GM19099 (cell line): Measurements from ENCODE around the gene ANKLE1.

Source experiments
- POLR2A ChIP-seq: IDR thresholded peaks from 3 replicates; pipeline ENCODE4 v1.6.1; 2011; ENCODE audit warnings: low read depth; ENCODE audit not compliant: insufficient read length; ENCODE audit errors: extremely low read depth

ANKLE1 gene

DNA sequence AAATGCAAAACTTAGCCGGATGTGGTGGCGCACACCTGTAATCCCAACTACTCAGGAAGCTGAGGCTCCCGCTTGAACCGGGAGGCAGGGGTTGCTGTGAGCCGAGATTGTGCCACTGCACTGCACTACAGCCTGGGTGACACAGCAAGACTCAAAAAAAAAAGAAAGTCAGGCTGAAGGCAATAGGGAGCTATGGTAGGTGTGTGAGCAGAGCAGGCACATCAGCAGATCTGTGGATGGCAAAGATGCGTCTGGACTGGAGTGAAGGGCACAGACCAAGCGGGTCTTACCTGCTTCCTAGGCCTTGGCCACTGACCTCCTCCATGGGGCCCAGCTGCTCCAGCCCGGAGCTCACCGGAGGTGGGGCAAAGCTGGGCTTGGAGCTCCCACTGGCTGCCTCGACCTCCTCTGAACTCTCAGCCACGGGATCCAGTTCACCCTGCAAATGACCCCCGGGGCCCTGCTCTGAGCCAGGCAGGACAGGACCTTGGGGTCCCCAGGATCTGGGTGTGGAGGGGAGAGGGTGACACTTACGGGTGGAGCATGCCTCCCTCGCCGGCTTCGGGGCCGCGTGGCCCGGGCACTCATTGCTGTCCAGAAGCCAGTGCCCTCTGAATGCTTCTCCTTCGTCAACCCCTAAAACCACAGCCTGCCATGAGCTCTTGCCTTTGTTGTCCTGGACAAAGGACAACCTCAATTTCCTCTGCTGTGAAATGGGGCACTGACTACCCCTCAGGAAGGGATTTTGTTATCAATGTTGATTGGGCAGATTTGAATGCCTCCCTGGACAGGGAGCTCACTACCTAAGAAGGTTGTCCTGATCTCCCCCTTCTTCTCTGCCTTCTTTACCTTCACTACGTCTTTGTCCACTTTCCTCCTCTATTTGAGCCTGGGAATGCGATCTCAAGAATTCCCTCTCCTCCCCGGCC is 17.7 kb upstream of the ANKLE1 start:
- no peak for TF ChIP-seq POLR2A

DNA sequence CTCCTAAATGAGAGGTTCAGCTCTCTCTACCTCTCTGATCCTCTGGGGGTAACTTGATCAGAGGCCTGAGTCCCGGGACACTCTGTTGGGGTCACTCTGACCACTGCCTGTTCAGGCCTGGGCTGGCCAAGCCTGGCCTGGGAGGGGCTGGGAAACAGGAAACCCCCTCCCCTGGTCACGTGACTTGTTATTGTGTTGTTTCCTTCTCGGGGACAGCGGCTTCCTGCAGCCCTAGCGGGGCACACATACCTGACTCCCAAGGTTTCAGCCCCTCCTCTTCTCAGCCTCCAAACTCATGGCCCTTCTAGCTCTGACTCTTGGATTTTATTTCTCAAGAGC is 17.1 kb upstream of the ANKLE1 start, which contains the start of gene USHBP1:
USHBP1 (minus strand) TSS at position 105 of the 339 bp plus-strand sequence. CDS start 446 bp downstream, outside the sequence.
- no peak for TF ChIP-seq POLR2A

DNA sequence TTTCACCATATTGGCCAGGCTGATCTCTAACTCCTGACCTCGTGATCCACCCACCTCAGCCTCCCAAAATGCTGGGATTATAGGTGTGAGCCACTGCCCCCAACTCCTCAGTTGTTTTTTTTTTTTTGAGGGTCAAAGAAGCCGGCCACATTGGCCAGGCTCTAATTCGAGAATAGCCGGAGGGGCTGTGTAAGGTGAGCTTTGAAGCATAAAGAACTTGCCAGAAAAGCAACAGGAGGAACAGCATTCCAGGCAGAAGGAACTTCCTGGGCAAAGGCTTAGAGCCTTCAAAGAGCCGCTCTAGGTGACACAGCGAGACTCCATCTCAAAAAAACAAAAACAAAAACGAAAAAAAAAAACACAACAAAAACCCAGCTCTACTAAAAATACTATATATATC is 15.7 kb upstream of the ANKLE1 start:
- TF ChIP-seq POLR2A = no peak

DNA sequence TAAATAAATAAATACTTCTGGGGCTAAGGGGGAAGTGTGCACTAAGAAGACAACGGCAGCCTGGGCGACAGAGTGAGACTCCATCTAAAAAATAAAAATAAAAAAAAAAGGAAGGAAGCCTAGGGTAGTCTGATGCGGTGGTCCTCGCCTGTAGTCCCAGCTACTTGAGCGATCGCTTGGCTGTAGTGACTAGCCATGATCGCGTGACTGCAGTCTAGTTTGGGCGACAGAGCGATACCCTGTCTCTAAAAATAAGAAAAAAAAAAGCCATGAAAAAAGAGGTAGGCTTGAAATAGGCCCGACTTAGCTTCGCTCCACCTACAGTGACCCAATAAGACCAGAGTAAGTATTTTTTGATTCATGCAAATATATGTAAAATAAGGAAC is 15.1 kb upstream of the ANKLE1 start:
- peak; percentile 53 for TF ChIP-seq POLR2A

DNA sequence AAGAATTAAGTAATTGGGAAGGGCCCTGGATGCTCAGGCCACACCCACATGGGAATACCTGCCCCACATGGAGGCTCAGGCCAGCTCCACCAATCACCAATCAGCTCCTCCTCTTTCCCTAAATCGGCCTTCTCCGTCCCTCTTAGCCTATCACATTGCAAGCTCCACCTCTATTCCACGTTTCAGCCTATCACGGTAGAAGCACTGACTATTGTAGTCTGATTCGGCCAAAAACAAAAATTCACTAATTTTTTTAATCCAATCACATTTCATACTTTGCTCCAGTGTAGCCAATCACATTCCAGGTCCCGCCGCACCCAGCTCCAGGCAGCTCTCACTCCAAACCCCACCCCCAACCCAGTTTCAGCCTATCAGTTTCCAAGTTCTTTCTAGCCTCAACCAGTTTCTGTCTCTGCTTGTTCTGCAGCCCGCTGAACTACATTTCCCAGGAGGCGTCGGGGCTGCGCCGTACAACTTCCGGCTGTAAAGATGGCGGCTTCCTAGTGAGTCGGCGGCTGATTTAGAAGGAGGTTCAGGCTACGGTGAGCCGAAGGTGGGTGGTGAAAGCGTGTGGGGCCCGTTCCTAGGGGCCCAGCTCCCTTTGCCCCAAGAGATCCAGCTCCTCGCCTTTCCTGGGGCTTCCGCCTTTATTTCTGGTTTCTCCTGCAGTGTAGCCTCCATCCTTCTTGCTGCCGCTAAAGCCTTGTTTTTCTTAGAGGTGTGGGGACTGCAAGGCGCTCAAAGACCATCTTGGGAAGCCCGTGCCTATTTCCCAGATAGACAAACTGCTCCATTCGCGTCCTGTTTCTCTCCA is 14.5 kb upstream of the ANKLE1 start, which contains the start of gene BABAM1:
BABAM1 (plus strand) TSS at position 469 of the 814 bp plus-strand sequence. CDS start 1,364 bp downstream, outside the sequence.
- peak; percentile 78 for TF ChIP-seq POLR2A

DNA sequence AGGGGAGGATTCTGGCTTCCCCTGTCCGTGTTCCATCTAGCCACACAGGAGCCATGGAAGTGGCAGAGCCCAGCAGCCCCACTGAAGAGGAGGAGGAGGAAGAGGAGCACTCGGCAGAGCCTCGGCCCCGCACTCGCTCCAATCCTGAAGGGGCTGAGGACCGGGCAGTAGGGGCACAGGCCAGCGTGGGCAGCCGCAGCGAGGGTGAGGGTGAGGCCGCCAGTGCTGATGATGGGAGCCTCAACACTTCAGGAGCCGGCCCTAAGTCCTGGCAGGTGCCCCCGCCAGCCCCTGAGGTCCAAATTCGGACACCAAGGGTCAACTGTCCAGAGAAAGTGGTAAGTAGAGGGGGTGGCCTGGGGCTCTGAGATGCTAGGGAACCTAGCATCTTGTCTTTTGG is 12.9 kb upstream of the ANKLE1 start:
- no peak for TF ChIP-seq POLR2A

DNA sequence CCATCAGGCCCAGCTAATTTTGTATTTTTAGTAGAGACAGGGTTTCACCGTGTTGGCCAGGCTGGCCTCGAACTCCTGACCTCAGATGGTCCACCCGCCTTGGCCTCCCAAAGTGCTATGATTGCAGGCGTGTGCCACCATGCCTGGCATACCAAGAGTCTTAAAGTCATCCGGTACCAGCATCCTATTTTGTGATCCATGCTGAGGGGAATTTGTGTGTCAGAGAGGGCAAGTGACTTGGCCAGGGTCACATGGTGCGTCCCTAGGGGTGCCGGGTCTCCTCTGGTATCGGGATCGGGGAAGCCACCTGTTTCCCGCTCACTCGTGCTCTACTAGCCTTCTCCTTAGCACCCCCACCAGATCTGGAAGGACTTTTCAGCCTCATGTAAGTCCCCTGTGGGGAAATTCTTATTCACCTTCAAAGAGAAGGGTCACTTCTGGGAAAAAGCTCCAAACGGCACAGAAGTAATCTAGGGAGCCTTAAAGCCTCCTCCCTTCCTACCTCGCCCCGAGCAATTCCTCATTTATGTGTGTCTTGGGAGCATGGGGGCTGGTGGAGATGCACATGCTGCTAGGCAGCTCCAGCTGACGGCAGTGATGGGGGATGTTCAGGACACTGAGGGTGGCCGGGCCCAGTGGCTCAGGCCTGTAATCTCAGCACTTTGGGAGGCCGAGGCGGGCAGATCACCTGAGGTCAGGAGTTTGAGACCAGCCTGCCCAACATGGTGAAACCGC is 6.1 kb upstream of the ANKLE1 start:
- TF ChIP-seq POLR2A = no peak

DNA sequence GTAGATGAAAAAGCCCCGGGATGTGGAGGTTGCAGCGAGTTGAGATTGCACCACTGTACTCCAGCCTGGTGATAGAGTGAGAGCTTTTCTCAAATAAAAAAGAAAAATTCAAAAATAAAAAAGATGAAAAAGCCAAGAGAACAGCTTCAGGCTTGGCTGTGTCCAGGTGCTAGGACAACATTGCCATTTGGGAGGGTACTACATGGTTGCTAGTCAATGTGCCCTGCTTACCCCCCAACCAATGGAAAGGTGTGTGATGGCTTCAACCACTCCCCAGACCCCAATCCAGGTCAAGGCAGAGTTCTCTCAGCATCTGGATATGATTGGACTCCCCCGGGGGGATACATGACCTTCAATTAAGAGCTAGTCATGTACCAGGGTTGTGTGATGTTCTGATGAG is 2.3 kb upstream of the ANKLE1 start:
- TF ChIP-seq POLR2A = no peak

DNA sequence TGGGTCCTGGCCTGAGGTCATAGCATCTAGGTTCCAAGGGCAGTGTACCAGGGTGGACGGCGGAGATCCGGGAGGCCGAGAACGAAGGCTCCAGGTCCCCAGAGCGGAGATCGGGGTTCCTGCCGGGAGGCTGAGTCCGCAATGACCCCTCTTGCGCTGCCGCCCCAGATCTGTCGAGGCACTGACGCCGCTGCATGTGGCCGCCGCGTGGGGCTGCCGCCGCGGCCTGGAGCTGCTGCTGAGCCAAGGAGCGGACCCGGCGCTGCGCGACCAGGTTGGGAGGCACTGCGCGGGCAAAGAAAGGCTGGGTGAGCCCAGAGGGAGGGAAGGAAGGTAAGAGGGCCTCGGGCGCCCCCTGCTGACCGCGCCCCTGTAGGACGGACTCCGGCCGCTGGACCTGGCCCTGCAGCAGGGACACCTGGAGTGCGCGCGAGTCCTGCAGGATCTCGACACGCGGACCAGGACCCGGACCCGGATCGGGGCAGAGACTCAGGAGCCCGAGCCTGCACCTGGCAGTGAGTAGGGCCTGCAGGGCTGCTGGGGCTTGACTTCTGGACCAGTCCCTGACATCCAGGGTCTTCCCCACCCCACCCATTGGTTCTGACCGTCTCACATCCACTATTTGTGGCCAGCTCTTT is 906 bp downstream of the ANKLE1 start:
- peak; percentile 25 for TF ChIP-seq POLR2A

DNA sequence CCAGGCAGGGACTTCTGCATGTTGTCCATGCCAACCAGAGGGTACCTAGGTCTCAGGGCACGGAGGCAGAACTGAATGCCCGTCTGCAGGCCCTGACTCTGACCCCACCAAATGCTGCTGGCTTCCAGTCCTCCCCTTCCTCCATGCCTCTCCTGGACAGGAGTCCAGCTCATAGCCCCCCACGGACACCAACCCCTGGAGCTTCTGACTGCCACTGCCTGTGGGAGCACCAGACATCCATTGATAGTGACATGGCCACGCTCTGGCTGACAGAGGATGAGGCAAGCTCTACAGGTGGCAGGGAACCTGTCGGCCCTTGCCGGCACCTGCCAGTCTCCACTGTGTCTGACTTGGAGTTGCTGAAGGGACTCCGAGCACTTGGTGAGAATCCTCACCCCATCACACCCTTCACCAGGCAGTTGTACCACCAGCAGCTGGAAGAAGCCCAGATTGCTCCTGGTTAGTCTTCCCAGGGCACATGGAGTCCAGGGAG is 1.8 kb downstream of the ANKLE1 start:
- TF ChIP-seq POLR2A = no peak

DNA sequence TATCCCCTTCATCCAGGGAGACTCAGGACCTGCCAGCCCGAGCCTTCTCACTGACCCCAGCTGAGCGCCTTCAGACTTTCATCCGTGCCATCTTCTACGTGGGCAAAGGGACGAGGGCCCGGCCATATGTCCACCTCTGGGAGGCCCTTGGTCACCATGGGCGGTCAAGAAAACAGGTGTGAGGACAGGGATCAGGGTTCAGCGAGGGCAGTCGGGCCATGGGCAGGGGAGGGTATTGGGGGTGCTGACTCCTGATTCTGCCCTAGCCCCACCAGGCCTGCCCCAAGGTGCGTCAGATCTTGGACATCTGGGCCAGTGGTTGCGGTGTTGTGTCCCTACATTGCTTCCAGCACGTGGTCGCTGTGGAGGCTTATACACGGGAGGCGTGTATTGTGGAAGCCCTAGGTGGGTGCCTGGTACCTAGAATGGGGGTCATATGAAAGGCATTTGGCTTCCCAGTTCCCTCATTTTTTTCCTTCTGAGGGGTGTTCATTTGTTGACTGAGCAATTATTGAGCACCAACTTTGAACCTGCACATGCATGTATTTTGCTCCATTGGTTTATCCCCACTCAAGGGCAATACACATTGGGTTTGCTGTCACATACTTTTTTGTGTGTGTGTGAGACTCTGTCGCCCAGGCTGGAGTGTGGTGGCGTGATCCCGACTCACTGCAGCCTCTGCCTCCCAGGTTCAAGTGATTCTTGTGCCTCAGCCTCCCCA is 3.9 kb downstream of the ANKLE1 start:
- no peak for TF ChIP-seq POLR2A

DNA sequence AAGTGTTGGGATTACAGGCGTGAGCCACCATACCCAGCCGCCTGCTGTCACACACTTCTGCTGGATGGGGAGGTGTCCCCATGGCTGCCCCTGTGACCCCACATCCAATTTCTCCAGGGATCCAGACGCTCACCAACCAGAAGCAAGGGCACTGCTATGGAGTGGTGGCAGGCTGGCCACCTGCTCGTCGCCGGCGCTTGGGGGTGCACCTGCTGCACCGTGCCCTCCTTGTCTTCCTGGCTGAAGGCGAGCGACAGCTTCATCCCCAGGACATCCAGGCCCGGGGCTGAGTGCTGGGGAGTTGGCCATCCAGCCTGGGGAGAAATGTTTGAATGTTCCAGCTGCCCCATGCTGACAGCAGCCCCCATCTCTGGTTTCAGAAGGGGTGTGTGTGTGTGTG is 4.6 kb downstream of the ANKLE1 start:
- no peak for TF ChIP-seq POLR2A

DNA sequence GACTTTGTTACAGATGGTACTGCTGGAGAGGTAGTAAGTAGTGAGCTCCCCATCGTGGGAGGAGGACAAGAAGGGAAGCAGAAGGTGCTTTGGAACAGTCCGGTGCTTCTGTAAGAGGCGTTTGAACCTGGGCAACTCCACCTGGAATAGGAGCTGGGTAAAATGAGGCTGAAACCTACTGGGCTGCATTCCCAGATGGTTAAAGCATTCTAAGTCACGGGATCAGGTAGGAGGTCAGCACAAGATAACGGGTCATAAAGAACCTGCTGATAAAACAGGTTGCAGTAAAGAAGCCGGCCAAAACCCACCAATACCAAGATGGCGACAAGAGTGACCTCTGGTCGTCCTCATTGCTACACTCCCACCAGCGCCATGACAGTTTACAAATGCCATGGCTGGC is 5.1 kb downstream of the ANKLE1 start:
- no peak for TF ChIP-seq POLR2A

DNA sequence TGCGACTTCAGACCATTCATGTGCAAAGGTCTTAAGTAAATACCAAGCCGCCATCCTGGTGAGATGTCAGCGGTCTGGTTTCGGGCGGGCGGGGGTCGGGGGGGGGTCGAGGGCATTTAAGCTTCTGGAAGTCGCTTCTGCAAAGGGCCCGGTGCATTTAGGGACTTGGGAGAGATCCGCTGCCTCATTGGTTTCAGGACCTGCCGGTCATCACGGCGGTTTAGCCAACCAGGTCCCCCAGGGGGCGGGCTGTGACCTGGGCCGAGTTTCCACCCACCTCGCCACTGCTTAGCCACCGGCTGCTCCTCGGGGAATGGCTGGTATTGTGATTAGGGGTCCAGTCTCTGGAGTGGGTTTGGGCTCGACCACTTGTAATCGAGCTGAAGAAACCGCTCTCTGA is 7.8 kb downstream of the ANKLE1 start:
- TF ChIP-seq POLR2A = no peak
